Measurements from ENCODE around the gene TMEM171.

- TF ChIP-seq CTCF (IDR thresholded peaks at IDR 0.05): no peak
- TF ChIP-seq TCF7L2 (IDR thresholded peaks at IDR 0.05; ENCODE audit: low read depth, low read length): no peak
Observed at GRCh38 chr5:73126381-73126780, 6.0 kb downstream of the TMEM171 start.
